Chondrocyte (in vitro differentiated cells): ENCODE measurements around the gene MS4A5. TPM values are rescaled to one million over a fixed set of nuclear protein-coding genes. Genes with fewer than 3 reads are reported as not detected.

ENCODE experiments used
- DNase-seq: peaks from one replicate; pipeline ENCODE4 v3.0.0; 2021; ENCODE audit warnings: mixed read lengths, low spot score
- H3K27ac Mint-ChIP-seq: one replicate; pipeline ENCODE4 v1.8.0; 2021; ENCODE audit warnings: mild to moderate bottlenecking, moderate library complexity, mixed read lengths; ENCODE audit not compliant: unreplicated experiment
- H3K27me3 Mint-ChIP-seq: 2 replicates; pipeline ENCODE4 v1.8.0; 2021; ENCODE audit warnings: low read depth, mixed read lengths
- H3K36me3 Mint-ChIP-seq: 2 replicates; pipeline ENCODE4 v1.8.0; 2021; ENCODE audit warnings: low read depth, mixed read lengths
- H3K4me1 Mint-ChIP-seq: 2 replicates; pipeline ENCODE4 v1.8.0; 2021; ENCODE audit warnings: low read depth, mild to moderate bottlenecking, mixed read lengths
- H3K4me3 Mint-ChIP-seq: one replicate; pipeline ENCODE4 v1.8.0; 2021; ENCODE audit warnings: mild to moderate bottlenecking, moderate library complexity, mixed read lengths; ENCODE audit not compliant: unreplicated experiment
- H3K9me3 Mint-ChIP-seq: 2 replicates; pipeline ENCODE4 v1.8.0; 2021; ENCODE audit warnings: low read depth, mixed read lengths
- CTCF ChIP-seq: fragments of 200-600 bp; sonication (generic); IDR thresholded peaks from 2 replicates; pipeline ENCODE4 v1.5.0; 2021; ENCODE audit warnings: antibody characterized with exemption, mild to moderate bottlenecking, moderate library complexity
- long read RNA-seq: library from polyadenylated mRNA; stranded (forward); transcript quantifications from one replicate; pipeline ENCODE4 v2.0.0, GENCODE V29; 2021
- total RNA-seq: library from RNA; stranded (reverse); gene quantifications from 3 replicates; pipeline ENCODE4 v1.2.1, GENCODE V29; 2021

The MS4A5 gene
- not detected in 3 replicates for total RNA-seq
- long read RNA-seq: 0 reads

GRCh38 chr11:60429272-60429671 is at the start of gene MS4A5:
Gene MS4A5 (plus strand): TSS chr11:60429572. CDS start chr11:60429675, 103 bp downstream.
- TF ChIP-seq CTCF: no peak
- Mint-ChIP-seq H3K4me3 (no peak within 1 kb of the TSS), H3K27ac (no peak within 1 kb of the TSS), H3K4me1 (no peaks in the 10 kb centered on the region), H3K36me3 (no peaks in the 10 kb centered on the region), H3K27me3 (peaks cover 20% of the 10 kb centered on the region), H3K9me3 (no peaks in the 10 kb centered on the region)
- DNase-seq: no peak

GRCh38 chr11:60389279-60389910 is 40.0 kb upstream of the MS4A5 start:
- no peak for TF ChIP-seq CTCF
- Mint-ChIP-seq H3K36me3 (no peaks in the 10 kb centered on the region), H3K4me1 (no peaks in the 10 kb centered on the region), H3K27me3 (peaks cover 4% of the 10 kb centered on the region), H3K27ac (no peak overlapping the region), H3K9me3 (no peaks in the 10 kb centered on the region), H3K4me3 (no peak overlapping the region)
- no peak for DNase-seq

- H3K4me1 Mint-ChIP-seq: no peaks in the 10 kb centered on the region
Observed at GRCh38 chr11:60390419-60390818, 39.0 kb upstream of the MS4A5 start.

GRCh38 chr11:60392361-60392760 is 37.0 kb upstream of the MS4A5 start:
- Mint-ChIP-seq H3K9me3 (no peaks in the 10 kb centered on the region), H3K4me3 (no peak overlapping the region), H3K27me3 (peaks cover 5% of the 10 kb centered on the region), H3K4me1 (no peaks in the 10 kb centered on the region), H3K27ac (no peak overlapping the region), H3K36me3 (no peaks in the 10 kb centered on the region)
- no peak for DNase-seq
- no peak for TF ChIP-seq CTCF

More at GRCh38 chr11:60390419-60390818, 39.0 kb upstream of the MS4A5 start:
- no peak overlapping the region for H3K4me3 Mint-ChIP-seq
- DNase-seq: no peak
- no peaks in the 10 kb centered on the region for H3K9me3 Mint-ChIP-seq
- H3K36me3 Mint-ChIP-seq: no peaks in the 10 kb centered on the region
- peaks cover 4% of the 10 kb centered on the region for H3K27me3 Mint-ChIP-seq
- TF ChIP-seq CTCF: no peak
- H3K27ac Mint-ChIP-seq: no peak overlapping the region

GRCh38 chr11:60393016-60393415 is 36.4 kb upstream of the MS4A5 start:
- no peak for TF ChIP-seq CTCF
- peaks cover 7% of the 10 kb centered on the region for H3K27me3 Mint-ChIP-seq
- H3K4me3 Mint-ChIP-seq: no peak overlapping the region
- DNase-seq: no peak
- no peaks in the 10 kb centered on the region for H3K36me3 Mint-ChIP-seq
- no peaks in the 10 kb centered on the region for H3K4me1 Mint-ChIP-seq
- H3K27ac Mint-ChIP-seq: no peak overlapping the region
- no peaks in the 10 kb centered on the region for H3K9me3 Mint-ChIP-seq
